Measurements from ENCODE around the gene FAAH2.

FAAH2 gene

GRCh38 chrX:57516491-57516890 lies 230.0 kb downstream of the FAAH2 start:
- TF ChIP-seq CTCF (IDR thresholded peaks at IDR 0.05) = no peak

- TF ChIP-seq CTCF (IDR thresholded peaks at IDR 0.05) = no peak
Observed at GRCh38 chrX:57519578-57520118, 233.1 kb downstream of the FAAH2 start.

- peak; percentile 69 for TF ChIP-seq CTCF (IDR thresholded peaks at IDR 0.05)
Observed at GRCh38 chrX:57528670-57529255, 242.3 kb downstream of the FAAH2 start.
